ENCODE results near the gene ISG20.

The ISG20 gene

DNA sequence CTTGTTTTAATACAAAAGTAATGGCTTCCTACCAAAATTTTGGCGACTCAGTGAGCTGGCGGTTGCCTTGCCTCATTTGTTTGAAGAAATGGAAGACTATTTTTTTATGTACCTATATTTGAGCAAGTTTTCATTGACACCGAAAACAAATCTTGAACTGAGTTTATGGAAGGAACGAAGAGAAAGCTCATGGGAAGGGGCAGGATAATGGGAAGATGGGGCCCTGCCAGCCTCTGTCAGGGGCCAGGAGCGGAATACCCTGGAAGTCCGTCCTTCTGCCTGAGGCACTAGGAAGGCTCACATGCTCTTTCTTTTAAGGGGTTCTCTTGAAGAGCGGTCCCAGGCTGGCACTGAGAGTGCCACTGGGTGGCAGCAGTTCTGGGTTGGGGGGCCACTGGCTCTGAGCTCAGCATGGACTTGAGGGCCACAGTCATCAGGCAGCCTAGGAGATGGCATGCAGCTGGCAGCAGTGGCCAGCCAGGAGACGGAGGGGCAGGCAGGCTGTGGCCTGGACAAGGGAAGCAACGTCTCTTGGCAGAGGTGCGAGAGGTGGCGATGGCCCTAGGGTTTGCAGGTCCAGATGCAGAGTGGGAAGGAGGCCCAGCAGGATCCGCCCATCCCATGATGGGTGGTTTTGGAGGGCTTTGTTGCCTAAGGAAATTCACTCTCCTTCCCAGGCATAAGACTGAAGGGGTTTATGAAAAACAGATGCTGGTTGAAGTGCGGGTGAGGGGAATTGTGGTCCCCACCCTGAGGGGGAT, 41.6 kb downstream of the ISG20 start:
- TF ChIP-seq, protein P1, sequence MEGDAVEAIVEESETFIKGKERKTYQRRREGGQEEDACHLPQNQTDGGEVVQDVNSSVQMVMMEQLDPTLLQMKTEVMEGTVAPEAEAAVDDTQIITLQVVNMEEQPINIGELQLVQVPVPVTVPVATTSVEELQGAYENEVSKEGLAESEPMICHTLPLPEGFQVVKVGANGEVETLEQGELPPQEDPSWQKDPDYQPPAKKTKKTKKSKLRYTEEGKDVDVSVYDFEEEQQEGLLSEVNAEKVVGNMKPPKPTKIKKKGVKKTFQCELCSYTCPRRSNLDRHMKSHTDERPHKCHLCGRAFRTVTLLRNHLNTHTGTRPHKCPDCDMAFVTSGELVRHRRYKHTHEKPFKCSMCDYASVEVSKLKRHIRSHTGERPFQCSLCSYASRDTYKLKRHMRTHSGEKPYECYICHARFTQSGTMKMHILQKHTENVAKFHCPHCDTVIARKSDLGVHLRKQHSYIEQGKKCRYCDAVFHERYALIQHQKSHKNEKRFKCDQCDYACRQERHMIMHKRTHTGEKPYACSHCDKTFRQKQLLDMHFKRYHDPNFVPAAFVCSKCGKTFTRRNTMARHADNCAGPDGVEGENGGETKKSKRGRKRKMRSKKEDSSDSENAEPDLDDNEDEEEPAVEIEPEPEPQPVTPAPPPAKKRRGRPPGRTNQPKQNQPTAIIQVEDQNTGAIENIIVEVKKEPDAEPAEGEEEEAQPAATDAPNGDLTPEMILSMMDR (IDR thresholded peaks at IDR 0.05) = no peak

DNA sequence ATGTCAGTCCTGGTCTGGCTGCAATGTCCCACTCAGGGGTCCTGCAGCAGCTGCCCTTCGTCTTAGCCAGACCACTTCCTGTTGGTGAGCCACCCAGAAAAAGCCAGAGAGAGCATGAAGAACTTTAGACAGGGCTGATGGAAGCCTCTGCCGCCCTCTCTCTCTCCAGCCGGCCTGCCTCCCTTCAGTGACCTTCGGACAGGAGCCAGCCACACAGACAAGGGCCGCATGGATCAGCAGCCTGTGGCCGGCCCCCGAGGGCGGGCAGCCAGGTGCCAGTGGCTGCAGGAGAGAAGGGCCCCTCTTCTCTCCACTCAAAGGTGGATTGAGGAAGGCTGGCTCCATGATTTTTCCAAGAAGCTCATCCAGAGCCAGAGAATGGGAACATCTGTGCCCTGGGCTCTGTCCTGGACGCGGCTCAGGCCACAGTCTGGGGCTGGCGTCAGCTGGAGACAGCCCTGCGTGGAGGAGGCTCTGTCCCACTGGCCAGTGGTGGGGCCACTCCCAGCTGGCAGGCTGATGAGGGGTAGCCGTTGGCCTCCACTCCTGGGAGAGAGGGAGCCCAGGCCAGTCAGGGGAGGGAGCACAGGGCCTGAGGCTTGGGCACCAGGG, 42.9 kb downstream of the ISG20 start:
- TF ChIP-seq, protein P1 (IDR thresholded peaks at IDR 0.05) = no peak

DNA sequence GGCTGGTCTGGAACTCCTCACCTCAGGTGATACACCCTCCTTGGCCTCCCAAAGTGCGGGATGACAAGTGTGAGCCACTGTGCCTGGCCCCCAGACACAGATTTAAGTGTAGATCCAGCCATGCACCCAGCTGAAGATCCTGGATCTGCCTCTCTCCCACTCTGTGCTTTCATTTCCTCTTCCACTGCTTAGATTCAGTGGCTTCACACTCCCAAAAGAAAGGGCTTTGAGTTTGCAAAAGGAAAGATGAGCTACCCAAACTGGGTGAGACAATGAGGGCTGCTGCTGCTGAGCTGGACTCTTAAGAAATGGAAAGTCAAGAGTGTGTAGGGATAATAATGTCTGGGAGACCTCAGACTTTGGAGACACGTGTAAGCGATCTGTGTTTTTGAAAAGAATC, 45.5 kb downstream of the ISG20 start:
- TF ChIP-seq, protein P1 (IDR thresholded peaks at IDR 0.05) = no peak

DNA sequence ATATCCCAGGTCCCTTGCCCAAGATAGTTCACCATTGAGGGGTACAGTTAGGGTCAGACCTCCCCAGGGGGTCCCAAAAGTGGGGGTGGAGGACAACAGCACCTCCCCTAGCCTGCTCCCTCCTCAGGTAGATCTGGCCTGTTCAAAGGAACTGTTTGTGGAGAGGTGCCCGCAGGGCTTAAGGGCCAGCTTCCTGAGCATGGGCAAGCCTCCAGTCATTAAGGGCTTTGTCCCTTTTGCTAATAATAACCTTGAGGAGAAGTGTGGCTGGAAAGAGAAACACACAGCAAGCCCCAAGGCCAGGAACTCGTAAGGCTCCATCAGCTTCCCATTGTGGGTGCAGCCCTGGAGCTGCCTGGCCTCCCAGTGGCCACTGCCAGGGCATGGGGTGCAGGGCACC, 47.4 kb downstream of the ISG20 start:
- TF ChIP-seq, protein P1 (IDR thresholded peaks at IDR 0.05) = no peak

DNA sequence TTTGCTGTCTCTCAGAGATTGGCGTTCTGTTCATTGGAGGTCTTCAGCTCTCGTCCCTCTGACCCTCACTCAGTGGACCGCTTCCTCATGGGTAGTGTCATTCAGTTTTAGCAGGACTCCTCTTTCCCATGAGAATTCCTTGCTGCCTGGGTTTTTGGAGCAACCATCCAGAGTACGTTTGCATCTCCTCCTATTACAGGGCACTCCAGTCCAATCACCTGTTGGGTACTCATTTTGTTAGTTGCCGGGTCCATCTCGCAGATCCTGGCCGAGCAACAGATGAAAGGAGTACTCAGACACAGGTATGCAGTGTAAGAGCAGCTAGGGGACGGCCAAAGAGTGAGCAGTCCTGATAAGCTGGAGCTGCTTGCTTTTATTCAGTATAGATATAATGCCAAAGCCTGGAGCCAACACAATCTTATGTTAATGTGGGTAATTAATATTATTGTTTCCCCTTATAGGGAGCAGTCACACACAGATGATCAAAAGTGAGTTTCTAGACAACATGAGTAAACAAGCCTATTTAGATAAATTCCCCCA, 49.6 kb downstream of the ISG20 start:
- TF ChIP-seq, protein P1 (IDR thresholded peaks at IDR 0.05) = no peak

DNA sequence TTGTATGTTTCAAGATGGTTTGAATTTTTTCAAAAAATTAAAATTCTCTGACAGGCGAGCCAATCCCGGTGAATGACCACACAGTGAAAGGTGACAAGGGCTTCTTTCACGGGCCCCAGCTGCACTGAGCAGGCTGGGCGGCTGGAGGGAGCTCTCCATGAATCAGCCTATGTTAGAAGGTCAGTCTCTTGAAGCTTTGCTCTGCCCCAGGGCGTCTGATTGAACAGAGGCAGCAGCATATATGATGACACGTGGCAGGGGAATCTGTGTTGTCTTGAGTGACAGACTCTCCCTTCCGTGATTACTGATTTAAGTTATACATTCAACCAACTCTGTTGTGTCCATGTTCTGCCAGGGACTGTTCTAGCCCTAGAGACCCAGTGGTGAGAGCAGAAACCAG, 51.5 kb downstream of the ISG20 start:
- TF ChIP-seq, protein P1 (IDR thresholded peaks at IDR 0.05) = no peak

DNA sequence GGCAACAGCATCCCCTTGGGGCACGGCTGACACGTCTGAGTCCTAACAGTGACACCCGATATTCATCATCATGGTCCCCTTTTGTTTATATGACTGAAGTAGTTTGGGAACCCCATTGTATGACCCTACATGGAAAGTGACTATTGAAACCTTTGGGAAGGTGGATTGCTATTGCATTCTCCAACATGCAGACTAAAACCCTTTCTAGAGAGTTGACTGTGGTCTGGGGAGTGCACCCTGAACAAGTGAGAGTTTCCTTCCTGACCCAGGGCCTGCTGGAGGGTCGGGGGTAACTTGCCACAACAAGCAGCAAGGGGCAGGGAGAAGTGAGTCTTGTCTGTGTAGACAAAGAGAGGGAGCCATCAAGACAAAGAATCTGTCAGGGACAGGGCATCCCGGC, 54.4 kb downstream of the ISG20 start:
- TF ChIP-seq, protein P1 (IDR thresholded peaks at IDR 0.05) = no peak
